NOMO-1 treated with DMSO at 0.1 percent for 48 hours (cell line): ENCODE data around the gene HSP90B1.

Experiments used
- DNase-seq: peaks from one replicate; lab custom pipeline; 2025; ENCODE audit not compliant: unreplicated experiment; lab: John Stamatoyannopoulos, UW

HSP90B1 gene

DNA sequence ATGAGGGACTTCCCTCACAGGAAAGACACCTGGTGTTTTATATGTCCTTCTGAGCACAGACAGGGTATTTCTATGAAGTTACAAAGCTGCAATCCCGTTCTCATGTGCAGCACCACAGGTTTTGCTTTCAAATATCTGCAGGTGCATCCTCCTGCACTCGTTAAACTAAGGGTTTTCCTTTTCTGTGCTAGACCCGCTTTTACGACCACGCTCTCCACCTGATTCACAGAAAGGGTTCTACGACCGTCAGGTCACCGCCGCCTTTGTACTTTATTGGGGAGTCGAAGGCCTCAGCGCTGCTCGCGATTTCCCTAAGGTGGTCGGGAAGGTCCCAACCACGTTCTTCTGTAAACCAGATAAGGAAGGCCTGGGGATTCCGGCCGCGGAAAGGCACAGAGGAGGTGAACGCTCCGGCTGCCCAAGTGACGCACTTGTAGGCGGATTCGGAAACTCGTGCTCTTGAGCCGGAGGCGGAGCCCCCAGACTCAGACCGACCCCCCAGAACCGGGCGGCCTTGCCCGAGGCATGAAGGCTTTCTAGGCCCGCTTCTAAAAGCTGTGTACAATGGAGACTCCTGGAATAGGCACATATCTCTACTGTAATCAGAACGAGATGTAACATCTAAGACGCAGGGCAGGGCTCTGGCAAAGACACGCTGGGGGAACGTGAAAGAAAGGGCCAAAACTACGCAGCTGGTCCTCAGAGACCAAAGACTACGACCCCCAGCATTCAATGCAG, 995 bp upstream of the HSP90B1 start:
- DNase-seq = peak; percentile 67

DNA sequence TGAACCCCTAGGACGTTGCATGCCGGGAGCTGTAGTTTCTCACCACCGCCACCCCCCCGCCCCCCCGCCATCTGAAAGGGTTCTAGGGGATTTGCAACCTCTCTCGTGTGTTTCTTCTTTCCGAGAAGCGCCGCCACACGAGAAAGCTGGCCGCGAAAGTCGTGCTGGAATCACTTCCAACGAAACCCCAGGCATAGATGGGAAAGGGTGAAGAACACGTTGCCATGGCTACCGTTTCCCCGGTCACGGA, 501 bp upstream of the HSP90B1 start:
- peak; percentile 92 for DNase-seq

DNA sequence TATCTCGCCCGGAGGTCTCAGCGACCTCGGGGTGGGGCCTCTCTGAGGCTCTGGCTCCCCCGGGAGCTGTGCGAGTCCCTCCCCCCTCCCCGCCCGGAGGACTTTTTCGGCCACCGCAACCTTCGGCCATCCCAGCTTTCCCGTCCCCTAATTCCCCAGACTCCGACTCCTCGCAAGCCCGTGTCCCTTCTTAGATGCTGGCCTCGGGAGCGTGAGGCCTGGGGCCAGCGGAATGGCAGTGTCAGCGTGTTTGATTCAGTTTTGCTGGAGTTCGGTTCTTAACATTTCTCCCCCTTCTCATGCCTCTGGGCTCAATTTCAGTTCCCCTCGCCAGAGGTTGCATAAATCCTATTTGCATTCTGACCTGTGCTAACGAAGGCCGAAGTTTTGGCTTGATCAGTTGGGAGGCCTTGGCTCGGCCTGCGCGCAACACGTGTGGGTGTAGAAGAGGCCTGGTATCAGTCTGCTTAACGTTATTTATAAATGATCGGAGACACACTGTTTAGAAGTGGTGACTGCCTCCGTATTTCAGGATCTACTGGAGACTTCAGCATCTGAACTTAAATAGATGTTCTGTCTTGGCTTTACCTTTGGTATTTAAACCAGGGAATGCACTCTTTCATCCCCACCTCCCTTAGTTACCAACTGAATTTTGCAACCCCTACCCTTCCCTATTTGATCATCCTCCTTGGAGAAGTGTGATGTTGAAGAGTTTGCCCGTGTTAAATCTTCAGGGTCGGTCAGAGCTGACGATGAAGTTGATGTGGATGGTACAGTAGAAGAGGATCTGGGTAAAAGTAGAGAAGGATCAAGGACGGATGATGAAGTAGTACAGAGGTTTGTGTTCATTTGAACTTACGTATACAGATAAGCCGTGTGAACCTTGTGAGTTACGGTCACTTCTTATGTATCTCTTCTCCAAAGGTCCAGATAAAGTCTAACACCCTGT, 851 bp downstream of the HSP90B1 start:
- DNase-seq = peak; percentile 73

DNA sequence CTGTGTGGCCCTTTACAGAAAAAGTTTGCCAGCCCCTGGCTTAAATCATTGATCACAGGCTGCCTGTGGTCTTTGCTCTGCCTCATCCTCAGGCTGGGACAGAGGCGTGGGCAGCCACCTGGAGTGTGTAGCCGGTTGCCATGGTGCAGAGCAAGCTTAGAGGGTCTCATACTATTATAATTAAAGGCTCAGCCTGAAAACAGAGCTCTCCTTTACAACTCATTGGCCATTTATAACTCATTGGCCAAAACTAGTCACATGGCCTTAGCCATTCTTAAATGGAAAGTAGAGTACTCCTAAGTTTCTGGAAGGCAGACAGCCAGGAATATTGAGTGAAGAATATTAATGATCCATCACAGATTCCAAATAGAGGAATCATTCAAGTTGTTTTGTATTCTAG, 3.0 kb downstream of the HSP90B1 start:
- DNase-seq = no peak

DNA sequence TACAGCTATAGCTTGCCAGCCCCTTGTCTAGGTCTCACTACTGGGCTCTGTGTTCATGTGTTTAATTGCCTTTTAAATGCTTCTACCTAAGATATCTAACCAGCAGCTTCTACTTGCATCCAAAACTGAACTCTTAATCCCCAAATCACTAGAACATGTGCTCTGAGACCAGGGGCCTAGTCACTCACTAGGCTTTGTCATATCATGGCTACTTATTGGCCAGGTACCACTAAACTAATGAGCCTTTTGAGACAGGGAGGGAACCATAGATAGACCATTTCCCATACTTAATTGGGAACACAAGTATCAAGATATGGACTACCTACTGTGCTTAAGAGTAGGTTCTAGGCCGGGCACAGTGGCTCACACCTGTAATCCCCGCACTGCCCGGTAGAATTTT, 6.5 kb downstream of the HSP90B1 start:
- no peak for DNase-seq

DNA sequence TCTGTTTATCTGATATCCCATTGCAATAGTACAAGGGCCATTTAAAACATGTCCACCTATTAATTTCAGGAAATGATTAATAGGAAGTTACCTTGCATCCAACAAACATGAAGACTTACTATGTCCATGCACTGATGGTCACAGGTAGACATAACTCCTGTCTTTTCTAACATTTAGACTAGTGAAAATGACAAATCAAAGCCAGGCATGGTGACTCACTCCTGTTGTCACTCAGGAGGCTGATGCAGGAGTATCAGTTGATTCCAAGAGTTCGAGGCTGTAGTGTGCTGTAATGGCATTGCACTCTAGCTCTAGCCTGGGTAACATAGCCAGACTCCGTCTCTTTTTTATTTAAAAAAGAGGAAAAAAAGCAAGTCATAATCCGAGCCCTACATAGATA, 14.8 kb downstream of the HSP90B1 start:
- no peak for DNase-seq

DNA sequence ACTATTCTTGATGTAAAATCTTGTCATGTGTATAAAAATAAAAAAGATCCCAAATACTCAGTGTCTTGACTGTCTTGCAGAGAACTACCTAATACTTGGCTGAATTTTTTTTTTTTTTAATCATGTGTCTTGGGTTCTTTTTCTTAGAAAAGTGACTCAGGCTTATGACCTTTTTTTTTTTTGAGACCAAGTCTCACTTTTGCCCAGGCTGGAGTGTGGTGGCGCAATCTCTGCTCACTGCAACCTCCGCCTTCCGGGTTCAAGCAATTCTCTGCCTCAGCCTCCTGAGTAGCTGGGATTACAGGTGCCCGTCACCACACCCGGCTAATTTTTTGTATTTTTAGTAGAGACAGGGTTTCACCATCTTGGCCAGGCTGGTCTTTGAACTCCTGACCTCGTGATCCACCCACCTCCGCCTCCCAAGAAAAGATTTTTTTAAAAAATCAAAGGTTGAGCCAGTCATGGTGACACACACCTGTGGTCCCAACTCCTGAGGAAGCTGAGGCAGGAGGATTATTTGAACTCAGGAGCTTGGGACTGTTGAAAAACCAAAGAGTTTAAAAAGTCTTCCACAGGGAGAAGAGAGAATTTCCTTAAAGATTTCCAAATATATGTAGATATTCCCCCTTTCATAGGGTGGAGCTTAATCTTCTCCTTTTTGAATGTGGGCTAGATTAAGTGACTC, 17.8 kb downstream of the HSP90B1 start:
- no peak for DNase-seq

DNA sequence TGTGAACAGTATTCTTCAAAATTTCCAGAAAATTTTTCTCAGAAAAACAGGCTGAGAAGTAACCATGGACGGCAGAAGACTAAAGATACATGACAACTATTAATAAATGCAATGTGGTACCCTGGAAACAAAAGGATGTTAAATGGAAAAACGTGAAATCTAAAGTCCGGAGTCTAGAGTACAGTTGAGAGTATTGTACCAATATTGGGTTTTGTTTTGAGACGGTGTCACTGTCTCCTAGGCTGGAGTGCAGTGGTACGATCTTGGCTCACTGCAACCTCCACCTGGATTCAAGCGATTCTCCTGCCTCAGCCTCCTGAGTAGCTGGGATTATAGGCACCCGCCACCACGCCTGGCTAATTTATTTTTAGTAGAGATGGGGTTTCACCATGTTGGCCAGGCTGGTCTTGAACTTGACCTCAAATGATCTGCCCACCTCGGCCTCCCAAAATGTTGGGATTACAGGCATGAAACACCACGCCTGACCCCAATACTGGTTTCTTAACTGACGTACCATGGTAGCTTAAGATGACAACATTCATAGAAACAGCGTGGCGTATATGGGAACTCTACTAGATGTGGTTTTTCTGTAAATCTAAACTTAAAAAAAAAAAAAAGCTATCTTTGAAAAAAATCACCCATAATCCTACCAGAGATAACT, 18.7 kb downstream of the HSP90B1 start:
- DNase-seq = no peak

DNA sequence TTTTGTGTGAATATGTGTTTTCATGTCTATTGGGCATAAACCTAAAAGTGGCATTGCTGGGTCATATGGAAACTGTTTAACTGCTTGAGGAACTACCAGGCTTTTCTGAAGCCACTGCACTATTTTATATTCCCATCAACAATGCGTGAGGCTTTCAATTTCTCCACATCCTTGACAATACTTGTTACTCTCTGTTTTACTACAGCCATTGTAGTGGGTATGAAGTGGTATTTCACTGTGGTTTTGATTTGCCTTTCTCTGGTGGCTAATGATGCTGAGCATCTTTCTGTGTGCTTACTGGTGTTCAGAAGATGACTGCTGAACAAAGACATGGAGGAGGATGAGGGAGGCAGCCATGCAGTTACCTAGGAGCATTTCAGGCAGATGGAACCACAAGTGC, 22.3 kb downstream of the HSP90B1 start:
- DNase-seq = no peak

DNA sequence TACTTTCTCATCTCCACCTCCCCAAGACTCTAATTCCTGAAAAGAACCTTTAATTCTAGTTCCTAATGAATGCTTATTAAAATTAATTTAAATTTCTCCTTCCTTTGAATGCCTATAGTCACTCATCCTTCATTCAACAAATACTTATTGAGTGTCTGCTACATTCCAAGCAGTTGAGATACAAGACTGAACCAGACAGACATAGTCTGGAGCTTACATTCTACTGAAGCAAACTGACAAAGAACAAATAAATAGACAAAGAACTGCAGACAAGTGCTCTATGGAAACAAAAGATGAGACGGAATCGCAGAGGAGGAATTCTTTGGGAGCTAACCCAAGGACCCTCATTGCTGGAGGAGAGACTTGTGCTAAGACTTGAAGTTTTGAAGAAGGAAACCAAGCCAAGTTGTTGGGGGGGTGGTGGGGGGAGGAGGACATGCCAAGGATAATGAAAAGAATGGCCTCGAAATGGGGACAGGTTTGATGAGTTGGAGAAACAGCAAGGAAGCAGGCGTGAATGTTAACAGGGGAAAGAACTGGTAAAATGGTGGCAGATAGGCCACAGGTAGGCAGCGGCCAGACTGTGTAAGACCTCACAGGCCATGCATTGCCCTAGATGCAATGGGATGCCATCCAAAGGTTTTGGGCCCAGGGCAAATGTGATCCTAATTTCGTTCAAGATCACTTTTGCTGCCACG, 25.8 kb downstream of the HSP90B1 start:
- no peak for DNase-seq

DNA sequence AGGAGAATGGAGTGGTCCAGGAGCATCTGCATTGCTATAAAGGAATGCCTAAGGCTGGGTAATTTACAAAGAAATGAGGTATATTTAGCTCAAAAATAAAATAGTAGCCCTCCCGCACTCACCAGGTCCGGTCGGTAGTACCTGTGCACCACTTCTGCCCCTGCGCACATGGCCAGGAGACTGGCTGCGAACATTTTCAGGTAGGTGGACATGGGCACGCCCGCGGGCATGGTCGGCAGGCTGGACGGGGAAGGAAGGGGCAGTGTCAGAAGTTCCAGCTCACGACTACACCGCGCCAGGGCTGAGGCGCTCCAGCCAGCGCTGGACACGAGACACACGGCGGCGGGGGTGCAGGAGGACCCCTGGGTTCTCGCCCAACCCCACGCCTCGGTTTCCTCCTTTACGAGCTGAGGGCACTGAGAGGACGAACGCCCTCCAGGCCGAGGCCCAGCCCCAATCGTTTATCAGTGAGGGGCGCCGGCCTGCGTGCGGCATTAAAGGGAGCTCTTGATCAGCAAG, 26.4 kb downstream of the HSP90B1 start:
- peak; percentile 36 for DNase-seq

DNA sequence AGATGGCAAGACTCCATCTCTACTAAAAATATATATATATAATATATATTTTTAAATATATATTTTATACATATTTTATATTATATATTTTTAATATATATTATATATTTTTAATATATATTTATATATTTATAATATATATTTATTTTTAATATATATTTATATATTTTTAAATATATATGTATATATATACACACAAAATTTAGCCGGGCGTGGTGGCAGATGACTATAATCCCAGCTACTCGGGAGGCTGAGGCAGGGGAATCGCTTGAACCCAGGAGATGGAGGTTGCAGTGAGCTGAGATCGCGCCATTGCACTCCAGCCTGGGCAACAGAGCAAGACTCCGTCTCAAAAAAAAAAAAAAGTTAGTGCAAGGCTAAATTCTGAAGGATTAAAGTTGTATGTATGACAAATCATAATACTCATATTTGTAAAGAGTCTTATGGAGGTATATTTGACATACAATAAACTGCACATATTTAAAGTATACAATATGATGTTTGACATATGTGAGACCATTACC, 27.7 kb downstream of the HSP90B1 start:
- no peak for DNase-seq

DNA sequence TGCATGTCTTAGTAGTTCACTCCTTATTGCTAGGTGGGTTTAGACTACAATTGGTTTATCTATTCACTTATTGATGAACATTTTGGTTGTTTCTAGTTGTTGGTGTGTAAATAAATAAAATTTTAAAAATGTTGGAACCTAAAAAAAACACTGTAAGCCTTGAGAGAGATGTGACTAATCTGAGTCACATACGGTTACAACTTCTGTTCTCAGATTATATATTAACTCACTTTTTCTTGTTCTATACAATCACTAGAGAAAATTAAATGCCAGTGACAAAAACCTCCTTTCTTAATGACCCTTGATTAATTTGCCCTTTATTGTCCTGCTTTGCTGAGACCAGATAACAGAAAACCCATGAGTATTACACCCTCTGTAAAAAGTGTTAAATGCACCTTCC, 28.4 kb downstream of the HSP90B1 start:
- DNase-seq = no peak

DNA sequence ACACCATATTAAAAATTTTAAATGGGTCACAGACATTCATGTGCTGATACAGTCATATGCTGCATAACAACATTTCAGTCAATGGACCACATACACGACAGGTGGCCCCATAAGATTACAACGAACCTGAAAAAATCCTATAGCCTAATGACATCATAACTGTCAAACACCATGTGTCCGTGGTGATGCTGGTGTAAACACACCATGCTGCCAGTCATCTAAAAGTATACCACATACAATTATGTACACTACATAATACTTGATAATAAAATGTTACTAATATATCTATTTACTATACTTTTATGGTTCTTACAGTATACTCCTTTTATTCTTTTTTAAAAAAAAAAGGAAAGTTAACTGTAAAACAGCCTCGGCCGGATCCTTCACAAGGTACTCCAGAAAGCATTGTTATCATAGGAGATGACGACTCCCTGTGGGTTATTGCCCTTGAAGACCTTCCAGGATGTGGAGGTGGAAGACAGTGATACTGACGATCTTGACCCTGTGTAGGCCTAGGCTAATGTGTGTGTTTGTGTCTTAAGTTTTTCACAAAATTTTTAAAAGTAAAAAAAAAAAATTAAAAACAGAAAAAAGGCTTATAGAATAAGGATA, 30.5 kb downstream of the HSP90B1 start:
- no peak for DNase-seq

DNA sequence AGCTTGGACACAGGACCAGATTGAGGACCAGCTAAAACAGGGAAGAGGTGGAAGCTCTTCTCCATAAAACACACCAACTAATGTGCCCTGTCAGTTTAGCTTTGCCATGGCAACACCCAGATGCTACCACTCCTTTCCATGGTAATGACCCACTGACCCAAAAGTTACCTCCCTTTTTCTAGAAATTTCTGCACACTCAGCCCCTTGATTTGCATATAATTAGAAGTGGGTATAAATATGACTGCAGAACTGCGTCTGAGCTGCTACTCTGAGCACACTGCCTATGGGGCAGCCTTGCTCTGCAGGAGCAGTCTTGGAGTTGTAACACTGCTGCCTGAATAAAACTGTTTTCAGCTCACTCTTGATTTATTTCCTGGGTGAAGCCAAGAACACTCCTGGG, 32.3 kb downstream of the HSP90B1 start:
- no peak for DNase-seq

DNA sequence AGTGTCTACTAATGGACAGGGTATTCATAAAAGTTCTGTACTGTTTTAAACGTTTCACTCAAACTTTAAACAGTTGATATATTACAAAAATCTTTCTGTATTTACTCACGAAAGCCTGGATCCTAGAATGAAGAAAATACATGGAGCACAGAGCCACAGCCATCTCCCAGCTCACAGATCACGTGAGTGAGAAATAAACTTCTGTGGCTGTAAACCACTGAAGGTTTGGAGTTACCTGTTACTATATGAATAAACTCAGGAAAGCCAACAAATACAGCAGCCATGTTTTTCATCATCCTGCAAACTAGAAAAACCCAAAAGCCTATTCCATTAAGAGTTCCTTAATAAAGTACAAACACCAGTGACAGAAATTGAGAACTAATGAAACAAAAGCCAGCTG, 34.6 kb downstream of the HSP90B1 start:
- DNase-seq = no peak

DNA sequence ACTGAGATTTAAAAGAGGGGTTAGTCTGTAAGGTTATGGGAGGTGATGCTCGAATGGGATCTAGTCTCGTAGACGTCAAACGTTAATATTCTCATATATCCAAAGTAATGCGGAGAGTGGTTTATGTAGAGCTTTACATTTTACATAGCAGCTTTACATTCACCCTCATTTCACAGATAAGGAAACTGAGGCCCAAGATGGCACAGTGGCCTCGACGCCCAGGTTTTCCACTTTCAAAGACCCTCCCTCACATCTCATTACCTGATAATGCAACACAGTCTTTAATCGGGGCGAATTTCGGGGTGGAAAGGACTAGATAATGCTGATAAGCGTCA, 35.0 kb downstream of the HSP90B1 start:
- DNase-seq = no peak

DNA sequence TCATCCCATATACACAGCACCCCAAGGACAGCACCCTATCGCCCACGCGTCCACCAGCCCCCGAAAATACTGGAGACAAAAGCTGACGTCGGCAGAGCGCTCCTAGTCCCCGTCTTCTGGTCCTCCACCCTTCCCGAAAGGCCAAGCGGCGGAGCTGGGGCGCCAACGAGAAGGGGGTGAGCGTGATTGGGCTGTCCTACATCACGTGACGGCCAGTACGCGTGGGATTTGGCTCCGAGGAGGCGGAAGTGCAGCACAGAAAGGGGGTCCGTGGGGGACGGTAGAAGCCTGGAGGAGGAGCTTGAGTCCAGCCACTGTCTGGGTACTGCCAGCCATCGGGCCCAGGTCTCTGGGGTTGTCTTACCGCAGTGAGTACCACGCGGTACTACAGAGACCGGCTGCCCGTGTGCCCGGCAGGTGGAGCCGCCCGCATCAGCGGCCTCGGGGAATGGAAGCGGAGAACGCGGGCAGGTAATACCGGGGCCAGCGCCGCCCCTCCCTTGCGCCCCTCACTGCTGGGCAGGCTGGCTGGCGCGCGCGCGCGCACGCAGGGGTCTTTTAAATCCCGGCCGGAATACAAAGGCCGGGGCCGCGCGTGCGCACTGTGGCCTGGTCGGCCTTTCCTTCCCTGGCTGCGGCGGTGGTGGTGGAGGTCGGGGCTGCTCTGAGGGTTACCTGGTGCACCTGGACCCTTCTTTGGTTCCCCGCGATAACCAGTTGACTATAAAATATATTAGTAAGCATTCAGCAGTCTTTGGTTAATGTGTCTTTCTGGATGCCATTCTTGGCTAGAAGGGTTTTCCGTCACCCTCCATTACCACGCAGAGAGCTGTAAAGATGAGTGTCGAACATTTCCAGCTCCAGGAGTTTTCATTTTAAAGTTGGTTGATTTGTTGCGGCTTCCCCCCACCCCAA, 35.6 kb downstream of the HSP90B1 start, which contains the start of gene TDG:
Gene TDG (plus strand): TSS at position 283 of the 915 bp plus-strand sequence. CDS start 166 bp downstream, at position 449.
- peak; percentile 97 for DNase-seq

DNA sequence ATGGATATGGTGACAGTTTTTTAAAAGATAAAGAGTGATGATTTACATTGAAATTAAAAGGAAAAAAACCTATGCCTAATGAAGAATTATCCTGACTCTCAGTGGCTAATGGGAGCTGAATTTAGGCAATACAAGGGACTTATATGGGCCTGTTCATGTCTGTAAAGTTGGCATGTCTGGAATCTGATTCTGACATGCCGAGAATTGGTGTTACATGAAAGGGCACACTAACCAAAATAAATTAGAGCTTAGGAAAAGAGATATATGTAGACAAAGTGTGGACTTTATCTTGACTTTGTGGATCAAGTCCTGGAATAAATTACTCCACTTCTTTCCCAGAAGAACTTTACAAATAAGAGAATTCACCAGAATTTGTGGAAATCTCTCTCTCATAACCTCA, 36.5 kb downstream of the HSP90B1 start:
- DNase-seq = no peak
